ENCODE results near the gene AP3B1.

DNA sequence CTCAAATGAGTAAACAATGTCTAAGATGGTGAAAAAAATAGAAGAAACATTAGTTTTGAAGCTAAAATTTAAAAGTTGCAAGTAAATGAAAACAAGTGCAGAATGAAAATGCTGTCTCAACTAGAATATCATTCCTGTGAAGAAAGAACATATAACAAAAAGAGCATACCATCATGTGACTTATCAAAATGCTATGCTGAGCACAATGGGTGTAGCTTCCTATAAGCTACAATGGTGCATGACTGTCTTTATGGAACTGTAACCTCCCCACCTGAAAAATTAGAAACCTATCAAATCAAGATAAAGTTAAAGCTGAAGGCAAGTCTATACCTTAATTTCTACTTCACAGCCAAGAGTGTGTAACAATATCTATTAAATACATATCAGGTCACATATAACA, 192.0 kb downstream of the AP3B1 start:
- TF ChIP-seq, protein P1, sequence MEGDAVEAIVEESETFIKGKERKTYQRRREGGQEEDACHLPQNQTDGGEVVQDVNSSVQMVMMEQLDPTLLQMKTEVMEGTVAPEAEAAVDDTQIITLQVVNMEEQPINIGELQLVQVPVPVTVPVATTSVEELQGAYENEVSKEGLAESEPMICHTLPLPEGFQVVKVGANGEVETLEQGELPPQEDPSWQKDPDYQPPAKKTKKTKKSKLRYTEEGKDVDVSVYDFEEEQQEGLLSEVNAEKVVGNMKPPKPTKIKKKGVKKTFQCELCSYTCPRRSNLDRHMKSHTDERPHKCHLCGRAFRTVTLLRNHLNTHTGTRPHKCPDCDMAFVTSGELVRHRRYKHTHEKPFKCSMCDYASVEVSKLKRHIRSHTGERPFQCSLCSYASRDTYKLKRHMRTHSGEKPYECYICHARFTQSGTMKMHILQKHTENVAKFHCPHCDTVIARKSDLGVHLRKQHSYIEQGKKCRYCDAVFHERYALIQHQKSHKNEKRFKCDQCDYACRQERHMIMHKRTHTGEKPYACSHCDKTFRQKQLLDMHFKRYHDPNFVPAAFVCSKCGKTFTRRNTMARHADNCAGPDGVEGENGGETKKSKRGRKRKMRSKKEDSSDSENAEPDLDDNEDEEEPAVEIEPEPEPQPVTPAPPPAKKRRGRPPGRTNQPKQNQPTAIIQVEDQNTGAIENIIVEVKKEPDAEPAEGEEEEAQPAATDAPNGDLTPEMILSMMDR (conservative IDR thresholded peaks at IDR 0.05 in 1 of 2, IDR thresholded peaks at IDR 0.05 in 1 of 2; ENCODE audit: extremely low read depth in 1 of 2, insufficient read depth in 1 of 2, low read depth in 1 of 2, low read length in 2 of 2), result no peak
- TF ChIP-seq EZH2 (IDR thresholded peaks at IDR 0.05; ENCODE audit: borderline replicate concordance, low read length), result no peak
